HepG2 (cell line): ENCODE measurements around the gene SUN5. TPM values are rescaled to one million over a fixed set of nuclear protein-coding genes. Genes with fewer than 3 reads are reported as not detected.

Source experiments
- ARHGAP35 ChIP-seq: sonication (generic); formaldehyde crosslinking; IDR thresholded peaks from 2 replicates; pipeline ENCODE4 v1.9.0; 2022; ENCODE audit warnings: mild to moderate bottlenecking, inconsistent platforms, moderate library complexity, missing genetic modification reagents, borderline replicate concordance
- EED ChIP-seq: sonication (generic); formaldehyde crosslinking; IDR thresholded peaks from 2 replicates; pipeline ENCODE4 v1.5.0; 2020; ENCODE audit warnings: mild to moderate bottlenecking, missing genetic modification reagents
- ELK4 ChIP-seq: sonication (generic); formaldehyde crosslinking; IDR thresholded peaks from 2 replicates; pipeline ENCODE4 v1.9.0; 2021; ENCODE audit warnings: missing genetic modification reagents, borderline replicate concordance
- JDP2 ChIP-seq: sonication (generic); formaldehyde crosslinking; IDR thresholded peaks from 2 replicates; pipeline ENCODE4 v1.8.1; 2022; ENCODE audit warnings: missing genetic modification reagents, borderline replicate concordance
- KAT8 ChIP-seq: IDR thresholded peaks from 2 replicates; pipeline ENCODE4 v1.6.1; 2016; ENCODE audit warnings: missing genetic modification reagents, missing compliant biosample characterization
- NCOA5 ChIP-seq: sonication (generic); formaldehyde crosslinking; IDR thresholded peaks from 2 replicates; pipeline ENCODE4 v1.4.0; 2020; ENCODE audit warnings: missing genetic modification reagents
- PAF1 ChIP-seq: IDR thresholded peaks from 2 replicates; pipeline ENCODE4 v1.6.1; 2016; ENCODE audit warnings: missing genetic modification reagents, missing compliant biosample characterization
- POLR2A ChIP-seq, 2 experiments: IDR thresholded peaks; 2 replicates each; pipeline ENCODE4 v1.6.1; 2011; ENCODE audit warnings: low read depth in 2 of 2, low read length in 2 of 2, mild to moderate bottlenecking in 1 of 2, moderate library complexity in 1 of 2; ENCODE audit not compliant: insufficient read depth in 1 of 2
- RBFOX2 ChIP-seq: fragments of 200-400 bp; formaldehyde crosslinking; IDR thresholded peaks from 2 replicates; pipeline ENCODE4 v1.6.1; 2017; ENCODE audit warnings: low read depth, mild to moderate bottlenecking, low read length
- RFX1 ChIP-seq: fragments of 450-650 bp; IDR thresholded peaks from 2 replicates; pipeline ENCODE4 v1.6.1; 2017
- ZFP37 ChIP-seq: sonication (generic); formaldehyde crosslinking; IDR thresholded peaks from 2 replicates; pipeline ENCODE4 v1.4.0; 2020; ENCODE audit warnings: missing genetic modification reagents, borderline replicate concordance
- ZFX ChIP-seq: sonication (generic); formaldehyde crosslinking; IDR thresholded peaks from 2 replicates; pipeline ENCODE4 v1.4.0; 2020; ENCODE audit warnings: mild to moderate bottlenecking, low read depth, missing genetic modification reagents, moderate library complexity
- ZNF274 ChIP-seq: sonication (generic); formaldehyde crosslinking; IDR thresholded peaks from 2 replicates; pipeline ENCODE4 v1.5.1; 2020; ENCODE audit warnings: mild to moderate bottlenecking, missing genetic modification reagents
- ZNF354B ChIP-seq: sonication (generic); formaldehyde crosslinking; IDR thresholded peaks from 2 replicates; pipeline ENCODE4 v1.8.0; 2022; ENCODE audit warnings: mild to moderate bottlenecking, missing genetic modification reagents
- ZNF605 ChIP-seq: sonication (generic); formaldehyde crosslinking; IDR thresholded peaks from 2 replicates; pipeline ENCODE4 v1.8.0; 2022; ENCODE audit warnings: mild to moderate bottlenecking, missing genetic modification reagents
- ZSCAN12 ChIP-seq: sonication (generic); formaldehyde crosslinking; IDR thresholded peaks from 2 replicates; pipeline ENCODE4 v1.9.0; 2021; ENCODE audit warnings: mild to moderate bottlenecking, missing genetic modification reagents
- ZSCAN31 ChIP-seq: sonication (generic); formaldehyde crosslinking; IDR thresholded peaks from 2 replicates; pipeline ENCODE4 v1.5.0; 2020; ENCODE audit warnings: low read depth, mild to moderate bottlenecking, missing genetic modification reagents
- polyA plus RNA-seq, 8 experiments: library from polyadenylated mRNA; depleted of rRNA in 3 of 8; stranded (reverse) in 7 of 8; unstranded in 1 of 8; fragments of >200 nt; fragmentation: Illumina TruSeq in 4 of 8; extraction: Trizol in 4 of 8; gene quantifications; 2 replicates each; pipeline versions ENCODE4 v1.2.1 to v1.2.3, GENCODE V29; 2011 to 2016; ENCODE audit warnings: low read depth in 4 of 8, missing spikeins in 1 of 8, mixed read lengths in 1 of 8; ENCODE audit not compliant: insufficient read depth in 1 of 8
- total RNA-seq, 5 experiments: library from RNA; depleted of rRNA; stranded (reverse); fragments of >200 nt; fragmentation: Illumina TruSeq; extraction: Trizol; gene quantifications; 2 replicates each; pipeline ENCODE4 v1.2.3, GENCODE V29; 2016; ENCODE audit warnings: low read depth in 1 of 5
- TF ChIP-seq, protein P1 (sequence below): sonication (generic); formaldehyde crosslinking; IDR thresholded peaks from 2 replicates; pipeline ENCODE4 v1.5.1; 2020; ENCODE audit warnings: mild to moderate bottlenecking, missing genetic modification reagents, moderate library complexity
- TF ChIP-seq, protein P2 (sequence below): sonication (generic); formaldehyde crosslinking; IDR thresholded peaks from 2 replicates; pipeline ENCODE4 v1.9.0; 2022; ENCODE audit warnings: missing genetic modification reagents, mild to moderate bottlenecking, borderline replicate concordance
- TF ChIP-seq, protein P3 (sequence below): sonication (generic); formaldehyde crosslinking; IDR thresholded peaks from 2 replicates; pipeline ENCODE4 v1.4.0; 2020; ENCODE audit warnings: low read depth, missing genetic modification reagents

The SUN5 gene
- total and polyA plus RNA-seq, 2 of the 13 experiments (the other 11 are each of a cell fraction or from before 2014, with no cell fraction given) = not detected

DNA sequence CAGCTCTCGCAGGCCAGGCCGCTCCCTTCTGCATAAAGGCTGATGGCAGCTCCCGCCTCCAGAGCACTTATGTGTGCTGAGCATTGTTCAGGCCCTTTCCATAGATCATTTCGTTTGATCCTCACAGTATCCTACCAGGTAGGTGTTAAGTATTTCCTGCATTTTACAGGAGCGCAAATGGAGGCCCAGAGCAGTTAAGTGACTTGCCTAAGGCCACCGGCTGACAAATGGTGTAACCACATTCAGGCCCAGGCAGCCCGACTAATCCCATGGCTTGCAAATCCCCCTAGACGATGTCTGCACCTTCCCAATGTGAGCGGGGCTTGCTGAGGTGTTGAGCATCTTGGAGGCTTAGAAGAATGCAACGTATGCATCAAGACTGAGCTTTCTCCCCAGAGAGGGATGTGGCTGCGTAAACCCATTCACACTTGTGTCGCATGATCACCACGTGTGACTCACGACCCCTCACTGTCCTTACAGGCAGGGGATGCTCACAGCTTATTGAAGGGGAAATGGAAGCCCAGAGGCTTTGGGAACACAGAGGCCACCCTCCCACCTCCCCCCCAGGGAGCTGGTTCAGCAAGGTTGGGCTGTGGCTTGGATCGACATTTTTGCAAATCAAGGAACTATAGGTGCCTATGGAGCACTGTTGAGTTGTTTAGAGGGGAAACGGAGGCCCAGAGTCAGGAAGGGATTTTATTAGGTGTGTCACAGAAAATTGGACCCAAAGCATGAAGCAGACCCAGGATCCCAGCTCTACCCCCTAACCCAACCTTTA is 10.3 kb upstream of the SUN5 start (continued):
- TF ChIP-seq ELK4 (no peak), ZSCAN31 (CRISPR knock-in tag) (0 out of 2 replicates have a peak, but pooled peaks have one; percentile 34), PAF1 (CRISPR knock-in tag) (peak; percentile 14; the same call in 1 of the 2 replicates), RBFOX2 (peak; percentile 63), KAT8 (no peak), ZNF354B (CRISPR knock-in tag) (no peak), JDP2 (CRISPR knock-in tag) (no peak), ZFP37 (CRISPR knock-in tag) (no peak), ARHGAP35 (CRISPR knock-in tag) (0 out of 2 replicates have a peak, but pooled peaks have one; percentile 54), EED (peak; percentile 52; the same call in 1 of the 2 replicates), POLR2A (IDR thresholded peaks at IDR 0.05; ENCODE audit: insufficient read depth in 1 of 2, low read depth in 2 of 2, low read length in 2 of 2) (peak; percentile 8 to 19; a peak in 3 of 4 replicates), ZNF605 (CRISPR knock-in tag) (0 out of 2 replicates have a peak, but pooled peaks have one; percentile 5), ZNF274 (CRISPR knock-in tag) (no peak), RFX1 (no peak), ZFX (CRISPR knock-in tag) (no peak), ZSCAN12 (CRISPR knock-in tag) (no peak), NCOA5 (CRISPR knock-in tag) (no peak)
- TF ChIP-seq, protein P1, sequence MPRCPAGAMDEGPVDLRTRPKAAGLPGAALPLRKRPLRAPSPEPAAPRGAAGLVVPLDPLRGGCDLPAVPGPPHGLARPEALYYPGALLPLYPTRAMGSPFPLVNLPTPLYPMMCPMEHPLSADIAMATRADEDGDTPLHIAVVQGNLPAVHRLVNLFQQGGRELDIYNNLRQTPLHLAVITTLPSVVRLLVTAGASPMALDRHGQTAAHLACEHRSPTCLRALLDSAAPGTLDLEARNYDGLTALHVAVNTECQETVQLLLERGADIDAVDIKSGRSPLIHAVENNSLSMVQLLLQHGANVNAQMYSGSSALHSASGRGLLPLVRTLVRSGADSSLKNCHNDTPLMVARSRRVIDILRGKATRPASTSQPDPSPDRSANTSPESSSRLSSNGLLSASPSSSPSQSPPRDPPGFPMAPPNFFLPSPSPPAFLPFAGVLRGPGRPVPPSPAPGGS (CRISPR knock-in tag) = 0 out of 2 replicates have a peak, but pooled peaks have one; percentile 14
- TF ChIP-seq, protein P2, sequence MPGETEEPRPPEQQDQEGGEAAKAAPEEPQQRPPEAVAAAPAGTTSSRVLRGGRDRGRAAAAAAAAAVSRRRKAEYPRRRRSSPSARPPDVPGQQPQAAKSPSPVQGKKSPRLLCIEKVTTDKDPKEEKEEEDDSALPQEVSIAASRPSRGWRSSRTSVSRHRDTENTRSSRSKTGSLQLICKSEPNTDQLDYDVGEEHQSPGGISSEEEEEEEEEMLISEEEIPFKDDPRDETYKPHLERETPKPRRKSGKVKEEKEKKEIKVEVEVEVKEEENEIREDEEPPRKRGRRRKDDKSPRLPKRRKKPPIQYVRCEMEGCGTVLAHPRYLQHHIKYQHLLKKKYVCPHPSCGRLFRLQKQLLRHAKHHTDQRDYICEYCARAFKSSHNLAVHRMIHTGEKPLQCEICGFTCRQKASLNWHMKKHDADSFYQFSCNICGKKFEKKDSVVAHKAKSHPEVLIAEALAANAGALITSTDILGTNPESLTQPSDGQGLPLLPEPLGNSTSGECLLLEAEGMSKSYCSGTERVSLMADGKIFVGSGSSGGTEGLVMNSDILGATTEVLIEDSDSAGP (CRISPR knock-in tag) = no peak
- TF ChIP-seq, protein P3, sequence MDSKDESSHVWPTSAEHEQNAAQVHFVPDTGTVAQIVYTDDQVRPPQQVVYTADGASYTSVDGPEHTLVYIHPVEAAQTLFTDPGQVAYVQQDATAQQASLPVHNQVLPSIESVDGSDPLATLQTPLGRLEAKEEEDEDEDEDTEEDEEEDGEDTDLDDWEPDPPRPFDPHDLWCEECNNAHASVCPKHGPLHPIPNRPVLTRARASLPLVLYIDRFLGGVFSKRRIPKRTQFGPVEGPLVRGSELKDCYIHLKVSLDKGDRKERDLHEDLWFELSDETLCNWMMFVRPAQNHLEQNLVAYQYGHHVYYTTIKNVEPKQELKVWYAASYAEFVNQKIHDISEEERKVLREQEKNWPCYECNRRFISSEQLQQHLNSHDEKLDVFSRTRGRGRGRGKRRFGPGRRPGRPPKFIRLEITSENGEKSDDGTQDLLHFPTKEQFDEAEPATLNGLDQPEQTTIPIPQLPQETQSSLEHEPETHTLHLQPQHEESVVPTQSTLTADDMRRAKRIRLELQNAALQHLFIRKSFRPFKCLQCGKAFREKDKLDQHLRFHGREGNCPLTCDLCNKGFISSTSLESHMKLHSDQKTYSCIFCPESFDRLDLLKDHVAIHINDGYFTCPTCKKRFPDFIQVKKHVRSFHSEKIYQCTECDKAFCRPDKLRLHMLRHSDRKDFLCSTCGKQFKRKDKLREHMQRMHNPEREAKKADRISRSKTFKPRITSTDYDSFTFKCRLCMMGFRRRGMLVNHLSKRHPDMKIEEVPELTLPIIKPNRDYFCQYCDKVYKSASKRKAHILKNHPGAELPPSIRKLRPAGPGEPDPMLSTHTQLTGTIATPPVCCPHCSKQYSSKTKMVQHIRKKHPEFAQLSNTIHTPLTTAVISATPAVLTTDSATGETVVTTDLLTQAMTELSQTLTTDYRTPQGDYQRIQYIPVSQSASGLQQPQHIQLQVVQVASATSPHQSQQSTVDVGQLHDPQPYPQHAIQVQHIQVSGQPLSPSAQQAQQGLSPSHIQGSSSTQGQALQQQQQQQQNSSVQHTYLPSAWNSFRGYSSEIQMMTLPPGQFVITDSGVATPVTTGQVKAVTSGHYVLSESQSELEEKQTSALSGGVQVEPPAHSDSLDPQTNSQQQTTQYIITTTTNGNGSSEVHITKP (CRISPR knock-in tag) = no peak
